Raji (cell line): Measurements from ENCODE around the gene CTDSP2.

Experiments
- POLR2A ChIP-seq: IDR thresholded peaks from 2 replicates; pipeline ENCODE4 v1.6.1; 2011; ENCODE audit warnings: low read depth, low read length, control low read depth; ENCODE audit not compliant: insufficient read depth

CTDSP2 gene

GRCh38 chr12:57816001-57816854 is 30.3 kb downstream of the CTDSP2 start:
- no peak for TF ChIP-seq POLR2A

- no peak for TF ChIP-seq POLR2A
Measured at GRCh38 chr12:57815177-57816000, 31.1 kb downstream of the CTDSP2 start.

GRCh38 chr12:57813971-57814772 is 32.4 kb downstream of the CTDSP2 start:
- TF ChIP-seq POLR2A, result no peak

GRCh38 chr12:57813111-57813970 is 33.2 kb downstream of the CTDSP2 start:
- TF ChIP-seq POLR2A, result no peak

- no peak for TF ChIP-seq POLR2A
Measured at GRCh38 chr12:57811028-57811755, 35.3 kb downstream of the CTDSP2 start.

GRCh38 chr12:57810450-57810849 is 36.1 kb downstream of the CTDSP2 start:
- TF ChIP-seq POLR2A, result no peak

GRCh38 chr12:57809425-57809824 is 37.1 kb downstream of the CTDSP2 start:
- TF ChIP-seq POLR2A, result no peak

GRCh38 chr12:57808351-57808750 is 38.2 kb downstream of the CTDSP2 start:
- no peak for TF ChIP-seq POLR2A

- TF ChIP-seq POLR2A, result no peak
Measured at GRCh38 chr12:57807285-57807684, 39.2 kb downstream of the CTDSP2 start.

GRCh38 chr12:57806677-57807076 is 39.9 kb downstream of the CTDSP2 start:
- no peak for TF ChIP-seq POLR2A

GRCh38 chr12:57803319-57803893 is 43.1 kb downstream of the CTDSP2 start:
- no peak for TF ChIP-seq POLR2A

GRCh38 chr12:57802607-57803006 is 43.9 kb downstream of the CTDSP2 start:
- TF ChIP-seq POLR2A, result no peak

- no peak for TF ChIP-seq POLR2A
Measured at GRCh38 chr12:57800965-57801364, 45.6 kb downstream of the CTDSP2 start.
